Caco-2 (cell line): ENCODE data around the gene C22orf39. TPM values are rescaled to one million over a fixed set of nuclear protein-coding genes. Genes with fewer than 3 reads are reported as not detected.

Source experiments
- BruUV-seq: library from RNA; stranded (reverse); fragments of 400-500 nt; replicated peaks from 2 replicates; lab custom pipeline; 2021; lab: Mats Ljungman, UMichigan
- CTCF ChIA-PET: fragments of 300-600 bp; sonication (Branson Sonifier 250); formaldehyde crosslinking; loops from one replicate; lab custom pipeline; 2022; ENCODE audit warnings: antibody characterized with exemption; lab: Charles Lee
- POLR2A ChIA-PET: fragments of 300-600 bp; sonication (Branson Sonifier 250); formaldehyde crosslinking; loops from one replicate; lab custom pipeline; 2022; ENCODE audit warnings: antibody characterized with exemption; lab: Charles Lee
- DNase-seq, 2 experiments: peaks; one replicate each; pipeline versions ENCODE4 v3.0.0 to v3.0.0-alpha.2; 2020 to 2022
- H3K27me3 ChIP-seq: replicated peaks from 2 replicates; pipeline ENCODE4 v1.6.0; 2011; ENCODE audit warnings: low read length; ENCODE audit not compliant: control insufficient read depth, insufficient read depth
- H3K36me3 ChIP-seq: 2 replicates; pipeline ENCODE4 v1.5.1; 2011; ENCODE audit warnings: low read length; ENCODE audit not compliant: control insufficient read depth, insufficient read depth
- H3K4me1 ChIP-seq: fragments of 250-450 bp; sonication (Bioruptor Pico); 2 replicates; pipeline ENCODE4 v1.5.1; 2020; ENCODE audit warnings: mild to moderate bottlenecking
- H3K4me3 ChIP-seq: 2 replicates; pipeline ENCODE4 v1.5.1; 2011; ENCODE audit warnings: low read depth, mild to moderate bottlenecking, control low read depth, low read length
- H3K9me3 ChIP-seq: fragments of 250-450 bp; sonication (Bioruptor Pico); 2 replicates; pipeline ENCODE4 v1.5.1; 2020; ENCODE audit warnings: mild to moderate bottlenecking, moderate library complexity
- H3K27ac Mint-ChIP-seq: one replicate; pipeline ENCODE4 v1.8.0; 2022; ENCODE audit warnings: mixed read lengths; ENCODE audit not compliant: unreplicated experiment
- H3K27me3 Mint-ChIP-seq: one replicate; pipeline ENCODE4 v1.8.0; 2022; ENCODE audit warnings: mixed read lengths; ENCODE audit not compliant: insufficient read depth, unreplicated experiment
- H3K36me3 Mint-ChIP-seq: one replicate; pipeline ENCODE4 v1.8.0; 2022; ENCODE audit warnings: mild to moderate bottlenecking, mixed read lengths; ENCODE audit not compliant: insufficient read depth, unreplicated experiment
- H3K4me1 Mint-ChIP-seq: one replicate; pipeline ENCODE4 v1.8.0; 2022; ENCODE audit warnings: low read depth, mixed read lengths; ENCODE audit not compliant: unreplicated experiment
- H3K4me3 Mint-ChIP-seq: one replicate; pipeline ENCODE4 v1.8.0; 2022; ENCODE audit warnings: mild to moderate bottlenecking, moderate library complexity, mixed read lengths; ENCODE audit not compliant: unreplicated experiment
- H3K9me3 Mint-ChIP-seq: one replicate; pipeline ENCODE4 v1.8.0; 2022; ENCODE audit warnings: mixed read lengths; ENCODE audit not compliant: unreplicated experiment
- CTCF ChIP-seq, 2 experiments: fragments of 200-600 bp in 1 of 2; IDR thresholded peaks; 1 replicate in 1 of 2; 2 replicates in 1 of 2; pipeline versions ENCODE4 v1.5.1 to v1.8.0; 2011 to 2022; ENCODE audit warnings: antibody characterized with exemption in 1 of 2, control low read depth in 1 of 2, inconsistent platforms in 1 of 2, low read depth in 1 of 2, low read length in 1 of 2, mild to moderate bottlenecking in 1 of 2, moderate library complexity in 1 of 2; ENCODE audit not compliant: insufficient read depth in 1 of 2, severe bottlenecking in 1 of 2, unreplicated experiment in 1 of 2
- intact Hi-C: fragments of 100-400 bp; cut with micrococcal nuclease; formaldehyde crosslinking; loops from one replicate; pipeline ENCODE4 v1.10.0; 2022; ENCODE audit not compliant: unreplicated experiment
- total RNA-seq: library from RNA; stranded (reverse); gene quantifications from 2 replicates; pipeline ENCODE4 v1.2.3, GENCODE V29; 2022

The C22orf39 gene
- total RNA-seq, 1 experiment from 2014 or later = 36.1 TPM

GRCh38 chr22:19473578-19473977 is 26.1 kb upstream of the C22orf39 start:
- ChIA-PET POLR2A (no interaction called here), CTCF (interaction anchor here (0.6 to 2.3 kb wide), 4 partner anchors 50 to 174 kb away, joined by 3 to 10 read pairs (median 4); no protein-coding TSS in a partner anchor)
- no peaks in the 10 kb centered on the region for H3K9me3 Mint-ChIP-seq
- H3K27ac Mint-ChIP-seq = no peak overlapping the region
- H3K4me3 Mint-ChIP-seq = no peak overlapping the region
- DNase-seq = peak in 1 of 2 experiments; percentile 13
- no peaks in the 10 kb centered on the region for H3K27me3 ChIP-seq
- H3K27me3 Mint-ChIP-seq = no peaks in the 10 kb centered on the region
- H3K4me3 ChIP-seq = no peak overlapping the region
- H3K9me3 ChIP-seq = no peaks in the 10 kb centered on the region
- peaks cover 14% of the 10 kb centered on the region for H3K4me1 Mint-ChIP-seq
- peaks cover 45% of the 10 kb centered on the region for H3K36me3 Mint-ChIP-seq
- peaks cover 2% of the 10 kb centered on the region for H3K36me3 ChIP-seq
- TF ChIP-seq CTCF (IDR thresholded peaks at IDR 0.05; ENCODE audit: insufficient read depth in 1 of 2, low read depth in 1 of 2, low read length in 1 of 2, severe bottlenecking in 1 of 2, unreplicated experiment in 1 of 2) = no peak
- intact Hi-C loops = loop anchor here (10.0 kb wide), 1 partner anchor 161 kb away; no protein-coding TSS in a partner anchor
- H3K4me1 ChIP-seq = no peaks in the 10 kb centered on the region
- BruUV-seq = no TSS peak

GRCh38 chr22:19472233-19472632 is 24.7 kb upstream of the C22orf39 start:
- H3K27ac Mint-ChIP-seq = peak overlapping the region; percentile 39

GRCh38 chr22:19471572-19471971 is 24.1 kb upstream of the C22orf39 start:
- no peaks in the 10 kb centered on the region for H3K9me3 Mint-ChIP-seq
- H3K36me3 Mint-ChIP-seq = peaks cover 52% of the 10 kb centered on the region
- no TSS peak for BruUV-seq
- intact Hi-C loops = loop anchor here (10.0 kb wide), 1 partner anchor 163 kb away; no protein-coding TSS in a partner anchor
- H3K27me3 Mint-ChIP-seq = no peaks in the 10 kb centered on the region
- Histone ChIP-seq H3K36me3 (peaks cover 5% of the 10 kb centered on the region), H3K9me3 (no peaks in the 10 kb centered on the region), H3K27me3 (no peaks in the 10 kb centered on the region), H3K4me1 (no peaks in the 10 kb centered on the region), H3K4me3 (no peak overlapping the region)
- no peak overlapping the region for H3K27ac Mint-ChIP-seq
- no peaks in the 10 kb centered on the region for H3K4me1 Mint-ChIP-seq
- TF ChIP-seq CTCF (IDR thresholded peaks at IDR 0.05; ENCODE audit: insufficient read depth in 1 of 2, low read depth in 1 of 2, low read length in 1 of 2, severe bottlenecking in 1 of 2, unreplicated experiment in 1 of 2) = no peak
- POLR2A ChIA-PET = no interaction called here
- CTCF ChIA-PET = no interaction called here
- DNase-seq = no peak
- H3K4me3 Mint-ChIP-seq = no peak overlapping the region

More at GRCh38 chr22:19472233-19472632, 24.7 kb upstream of the C22orf39 start:
- H3K36me3 Mint-ChIP-seq = peaks cover 52% of the 10 kb centered on the region
- no peaks in the 10 kb centered on the region for H3K27me3 ChIP-seq
- TF ChIP-seq CTCF (IDR thresholded peaks at IDR 0.05; ENCODE audit: insufficient read depth in 1 of 2, low read depth in 1 of 2, low read length in 1 of 2, severe bottlenecking in 1 of 2, unreplicated experiment in 1 of 2) = no peak
- intact Hi-C loops = loop anchor here (10.0 kb wide), 1 partner anchor 163 kb away; no protein-coding TSS in a partner anchor
- no peaks in the 10 kb centered on the region for H3K27me3 Mint-ChIP-seq
- no peaks in the 10 kb centered on the region for H3K9me3 Mint-ChIP-seq
- POLR2A ChIA-PET = no interaction called here
- H3K9me3 ChIP-seq = no peaks in the 10 kb centered on the region
- no peak for DNase-seq
- no TSS peak for BruUV-seq
- H3K4me1 ChIP-seq = no peaks in the 10 kb centered on the region
- peaks cover 5% of the 10 kb centered on the region for H3K36me3 ChIP-seq
- CTCF ChIA-PET = no interaction called here
- peaks cover 3% of the 10 kb centered on the region for H3K4me1 Mint-ChIP-seq
- H3K4me3 ChIP-seq = no peak overlapping the region
- no peak overlapping the region for H3K4me3 Mint-ChIP-seq
